GM18508 (cell line): Measurements from ENCODE around the gene EXTL1.

Experiments
- ATAC-seq: cut with Tn5 transposase; IDR thresholded peaks from one replicate; pipeline ENCODE4 v1.9.1; 2021; ENCODE audit warnings: moderate number of reproducible peaks; ENCODE audit not compliant: insufficient read depth, unreplicated experiment

The EXTL1 gene

DNA sequence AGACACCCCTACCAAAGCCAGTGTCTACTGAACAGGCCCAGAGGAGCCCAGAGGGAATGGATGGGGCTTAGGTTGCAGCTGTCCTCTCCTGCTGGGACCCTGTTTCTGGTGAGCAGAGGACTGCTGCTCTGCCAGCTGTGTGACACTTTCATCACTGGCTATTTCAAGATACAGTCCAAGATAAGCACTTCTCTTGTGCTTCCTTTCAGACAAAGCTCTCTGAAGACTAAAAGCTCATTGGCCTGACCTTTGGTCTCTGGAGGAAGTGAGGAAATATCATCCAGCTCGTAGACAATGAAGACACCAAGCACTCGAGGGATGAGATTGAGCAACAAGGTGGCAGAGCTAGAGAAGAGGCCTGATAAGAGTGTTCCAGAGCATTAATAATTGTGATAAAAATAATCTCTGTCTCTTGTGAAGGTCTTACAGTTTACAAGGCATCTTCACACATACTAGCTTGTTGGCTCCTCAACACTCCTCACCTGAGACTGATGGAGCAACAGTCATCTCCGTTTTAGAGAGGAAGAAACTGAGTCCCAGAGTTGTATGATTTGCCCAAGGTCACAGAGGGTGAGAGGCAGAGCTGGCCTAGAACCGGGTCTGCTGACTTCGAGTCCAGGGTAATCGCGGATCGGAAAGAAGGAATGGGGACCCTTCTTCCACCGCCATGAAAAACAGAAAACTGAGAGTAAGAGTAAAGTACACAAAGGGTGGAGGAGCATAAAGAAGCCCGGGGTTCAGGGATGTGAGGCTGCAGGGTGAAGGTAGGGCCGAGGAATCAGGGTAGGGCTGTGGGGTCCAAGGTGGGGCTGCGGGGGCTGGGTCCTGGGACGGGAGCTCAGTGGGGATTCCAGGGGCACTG lies 24.4 kb upstream of the EXTL1 start:
- ATAC-seq: no peak

DNA sequence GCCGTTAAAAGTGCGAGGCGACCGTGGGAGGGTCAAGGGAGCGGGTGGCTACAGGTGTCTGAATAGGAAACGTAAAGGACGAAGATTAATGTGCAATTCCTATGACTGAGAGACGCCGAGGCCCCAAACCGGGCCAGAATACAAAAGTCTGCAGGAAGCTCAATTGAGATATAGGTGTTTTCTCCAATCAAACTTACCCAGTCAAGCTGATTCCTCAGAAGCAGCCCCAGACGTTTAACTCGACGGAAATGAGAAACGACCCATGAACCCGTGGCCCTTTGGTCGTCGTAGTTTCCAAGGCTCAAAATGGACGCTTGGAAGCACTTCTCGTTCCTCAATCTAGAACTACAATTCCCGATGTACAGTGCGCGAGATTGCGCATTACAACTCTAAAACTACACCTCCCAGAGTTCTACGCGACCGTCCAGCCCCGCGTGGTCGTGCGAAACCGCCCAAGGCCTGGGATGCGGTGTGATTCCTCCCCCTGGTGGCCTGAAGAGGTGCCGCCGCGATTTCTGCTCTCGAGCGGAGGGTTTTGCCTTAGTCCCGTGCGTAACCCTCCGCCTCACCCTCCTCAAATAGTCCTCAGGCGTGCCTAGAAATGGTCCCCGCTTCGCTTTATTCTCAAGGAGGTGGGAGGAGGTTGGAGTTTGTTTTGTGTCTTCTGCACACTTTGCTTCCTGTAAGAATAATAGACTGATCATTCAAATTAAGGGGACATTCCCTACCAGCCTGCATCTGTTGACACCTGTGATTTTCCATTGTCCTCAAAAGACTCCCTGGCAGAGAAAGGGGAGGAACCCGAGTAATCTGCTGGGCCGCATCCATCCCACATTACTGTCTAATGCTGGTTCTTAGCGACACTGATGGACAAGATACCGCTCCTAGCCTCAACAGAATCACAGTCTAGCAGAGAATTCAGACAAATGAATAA lies 23.5 kb upstream of the EXTL1 start, which contains the start of gene PAFAH2:
PAFAH2 (minus strand) TSS at position 236 of the 934 bp plus-strand sequence. CDS start 7,247 bp downstream, outside the sequence.
- ATAC-seq: peak; percentile 88

DNA sequence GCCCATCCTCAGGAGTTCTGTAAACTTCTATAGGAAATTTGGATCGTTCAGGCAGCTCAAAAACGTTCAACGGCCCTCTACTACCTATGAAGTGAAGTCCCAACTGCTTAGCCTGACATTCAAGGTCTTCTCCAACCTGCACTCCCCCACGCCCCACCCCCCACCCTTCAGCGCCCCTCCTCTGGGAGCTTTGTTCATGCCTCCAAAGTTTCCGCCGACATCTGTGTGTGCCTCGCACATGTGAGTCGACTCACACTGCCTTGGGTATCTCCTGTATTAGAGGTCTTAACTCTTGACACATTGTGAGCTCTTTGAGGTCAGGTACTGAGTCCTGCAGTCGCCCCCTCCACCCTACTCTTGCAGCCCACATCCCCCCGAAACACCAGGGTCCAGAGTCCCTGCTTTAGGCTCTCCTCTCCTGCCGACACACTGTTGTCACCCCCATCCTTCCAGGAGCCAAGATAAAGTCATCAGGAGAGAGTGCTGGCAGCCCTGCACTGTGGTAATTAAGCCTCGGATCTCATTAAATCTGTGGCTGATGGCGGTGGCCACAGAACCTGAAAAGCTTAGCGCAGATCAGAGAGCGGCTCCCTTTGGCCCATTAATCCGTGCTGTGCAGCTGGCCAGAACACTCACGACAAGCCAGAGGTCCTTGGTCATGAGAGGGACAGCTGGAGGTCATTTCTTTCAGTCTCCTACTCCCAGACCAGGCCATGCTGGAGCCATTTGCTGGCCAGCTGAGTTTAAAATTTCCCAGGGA lies 22.4 kb upstream of the EXTL1 start:
- ATAC-seq: no peak

DNA sequence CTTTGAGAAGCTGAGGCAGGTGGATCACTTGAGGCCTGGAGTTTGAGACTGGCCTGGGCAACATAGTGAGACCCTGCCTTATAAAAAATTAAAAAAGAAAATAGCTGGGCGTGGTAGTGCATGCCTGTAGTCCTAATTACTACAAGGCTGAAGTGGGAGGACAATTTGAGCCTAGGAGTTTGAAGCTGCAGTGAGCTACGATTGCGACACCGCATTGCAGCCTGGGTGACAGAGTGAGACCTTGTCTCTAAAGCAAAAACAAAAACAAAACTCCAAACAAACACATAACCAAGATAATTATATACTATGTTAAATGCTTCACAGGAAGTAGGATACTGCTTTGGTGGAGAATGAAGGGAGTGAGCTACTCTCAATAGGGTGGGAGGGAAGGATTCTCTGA lies 18.3 kb upstream of the EXTL1 start:
- ATAC-seq: no peak

DNA sequence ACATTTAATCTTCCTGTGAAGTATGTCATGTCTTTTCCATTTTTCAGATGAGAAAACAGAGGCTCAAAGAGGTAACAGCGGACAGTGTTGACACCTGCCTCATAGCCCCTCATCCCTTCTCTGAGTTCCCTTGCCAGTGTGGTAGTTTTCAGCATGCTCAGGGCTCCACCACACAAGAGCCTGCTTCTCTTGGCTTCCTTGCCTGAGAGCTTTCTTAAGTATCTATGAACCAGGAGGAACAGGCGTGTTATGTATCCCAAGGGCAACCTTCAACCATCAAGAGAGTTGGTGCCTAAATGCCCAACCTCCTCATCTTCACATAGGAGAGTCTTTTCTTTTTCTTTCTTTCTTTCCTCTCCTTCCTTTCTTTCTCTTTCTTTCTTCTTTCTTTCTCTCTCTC lies 17.8 kb upstream of the EXTL1 start:
- ATAC-seq: no peak

DNA sequence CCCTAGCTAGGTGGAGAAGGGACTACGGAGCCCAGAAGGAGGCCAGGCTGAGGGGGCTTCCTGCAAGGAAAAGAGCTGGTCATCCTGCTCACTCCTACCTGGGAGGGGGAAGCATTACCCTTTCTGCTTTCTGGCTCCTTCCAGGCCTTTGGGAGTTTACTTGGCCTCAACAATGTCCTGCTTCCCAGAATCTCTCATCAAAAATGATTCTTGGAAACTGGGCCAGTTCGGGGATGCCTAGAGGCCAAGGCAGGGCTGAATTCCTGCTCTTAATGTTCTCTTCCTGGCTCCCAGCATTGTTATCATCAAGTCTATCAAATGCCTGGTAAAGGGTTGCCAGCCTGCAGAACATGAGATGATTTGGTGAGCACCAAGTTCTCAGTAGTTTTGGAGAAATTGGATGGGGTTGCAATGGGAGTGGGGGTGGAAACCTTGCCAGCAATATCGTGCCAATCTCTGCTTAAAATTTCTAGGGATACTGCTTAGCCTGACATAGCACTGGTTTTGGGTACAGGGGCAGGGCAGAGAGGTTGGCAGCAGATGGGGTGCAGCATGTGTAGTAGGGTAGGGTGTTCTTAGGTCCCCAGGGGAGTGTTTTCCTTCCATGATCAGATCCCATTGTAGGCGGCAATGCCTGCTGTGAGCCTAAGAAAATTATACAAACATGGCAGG lies 16.0 kb upstream of the EXTL1 start:
- ATAC-seq: no peak

DNA sequence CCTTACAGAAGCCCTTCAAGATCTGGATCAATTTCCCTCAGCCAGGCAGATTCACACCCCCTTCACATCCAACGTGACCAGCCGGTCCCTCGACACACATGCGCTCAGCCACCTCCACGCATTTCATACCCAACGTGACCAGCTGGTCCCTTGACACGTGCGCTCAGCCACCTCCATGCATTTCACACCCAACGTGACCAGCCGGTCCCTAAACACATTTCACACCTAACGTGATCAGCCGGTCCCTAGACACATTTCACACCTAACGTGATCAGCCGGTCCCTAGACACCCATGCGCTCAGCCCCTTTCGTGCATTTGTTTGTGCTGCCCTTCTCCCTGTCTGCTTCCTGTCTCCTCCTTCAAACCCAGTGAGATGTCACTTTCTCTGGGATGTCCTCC lies 14.9 kb upstream of the EXTL1 start:
- ATAC-seq: no peak

DNA sequence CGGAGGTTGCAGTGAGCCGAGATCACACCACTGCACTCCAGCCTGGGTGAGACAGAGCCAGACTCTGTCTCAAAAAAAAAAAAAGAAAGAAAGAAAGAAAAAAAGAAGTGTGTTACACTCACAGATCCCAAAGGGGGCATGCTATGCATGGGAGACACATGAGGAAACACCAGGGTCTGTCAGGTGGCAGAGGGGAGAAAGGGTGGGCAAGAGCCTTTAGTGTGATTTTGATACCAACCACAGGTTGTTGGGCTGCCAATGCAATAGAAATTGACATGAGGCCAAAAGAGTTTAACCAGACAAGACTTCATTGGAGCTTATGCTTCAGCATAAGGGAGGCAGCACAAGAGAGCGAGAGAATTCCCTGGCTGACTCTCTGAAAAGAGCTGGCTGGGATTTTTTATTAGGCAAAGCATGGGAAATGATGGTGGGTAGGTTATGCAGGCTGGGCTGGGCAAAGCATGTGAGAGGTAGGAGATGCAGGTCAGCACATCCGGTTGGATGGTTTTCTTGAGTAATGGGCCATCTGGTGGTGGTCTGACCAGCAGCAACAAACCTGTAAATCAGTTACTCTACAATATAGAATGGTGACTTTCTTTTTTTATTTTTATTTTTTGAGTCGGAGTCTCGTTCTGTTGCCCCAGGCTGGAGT lies 11.7 kb upstream of the EXTL1 start:
- ATAC-seq: no peak

DNA sequence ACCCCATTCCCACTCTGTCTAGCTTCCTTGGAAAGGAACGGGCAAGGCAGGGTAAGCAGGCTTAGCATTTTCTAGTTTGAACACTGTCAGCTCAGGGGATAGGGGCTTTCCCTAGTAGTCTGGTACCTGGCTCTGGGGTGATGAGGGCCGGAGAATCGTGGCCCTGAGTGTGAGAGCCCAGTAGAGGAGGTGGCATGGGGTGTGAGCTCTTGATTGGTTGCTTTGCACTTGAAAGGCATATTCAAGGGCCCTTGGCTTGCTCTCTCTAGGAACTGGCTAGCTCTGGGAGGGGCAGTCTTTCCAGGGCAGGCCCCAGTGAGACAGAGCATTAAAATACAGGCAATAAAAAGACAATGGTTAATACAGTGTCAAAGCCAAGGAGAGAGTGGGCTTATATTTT lies 10.8 kb upstream of the EXTL1 start:
- no peak for ATAC-seq

DNA sequence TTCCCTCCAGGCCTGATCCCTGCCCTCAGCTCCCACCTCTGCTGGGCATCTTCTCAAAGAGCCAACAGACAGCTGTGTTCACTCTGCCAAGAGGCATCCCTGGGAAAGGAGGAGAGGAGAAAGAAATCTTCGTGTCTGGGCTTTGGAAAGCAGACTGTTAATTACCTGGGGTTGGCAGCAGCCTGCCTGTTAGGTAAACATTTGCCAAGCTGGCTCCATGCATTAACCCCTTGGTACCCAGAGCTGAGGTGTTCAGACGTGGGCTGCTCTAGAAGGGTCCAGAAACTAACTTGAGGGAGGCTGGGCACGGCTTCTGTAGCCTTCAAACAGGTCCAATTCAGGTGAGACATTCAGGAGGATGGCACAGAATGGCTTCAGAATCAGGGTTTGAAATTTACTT lies 8.7 kb upstream of the EXTL1 start:
- no peak for ATAC-seq

DNA sequence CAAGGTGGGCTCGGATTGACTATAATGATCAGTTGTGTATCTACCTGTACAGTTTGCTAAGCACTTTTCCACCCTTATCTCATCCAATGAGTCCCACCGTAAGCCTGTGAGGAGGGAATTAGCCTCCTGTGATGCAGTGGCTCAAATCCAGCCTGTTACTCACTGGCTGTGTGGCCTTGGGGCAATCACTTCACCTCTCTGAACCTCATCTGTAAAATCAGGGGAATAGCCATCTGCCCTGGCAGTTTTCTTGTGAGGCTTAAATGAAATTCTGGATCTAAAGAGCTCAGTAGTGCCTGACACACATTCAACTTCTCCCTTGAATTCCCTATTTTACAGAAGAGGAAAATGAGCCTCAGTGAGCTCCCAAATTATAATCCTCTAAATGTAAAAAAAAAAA lies 7.4 kb upstream of the EXTL1 start:
- ATAC-seq: no peak

DNA sequence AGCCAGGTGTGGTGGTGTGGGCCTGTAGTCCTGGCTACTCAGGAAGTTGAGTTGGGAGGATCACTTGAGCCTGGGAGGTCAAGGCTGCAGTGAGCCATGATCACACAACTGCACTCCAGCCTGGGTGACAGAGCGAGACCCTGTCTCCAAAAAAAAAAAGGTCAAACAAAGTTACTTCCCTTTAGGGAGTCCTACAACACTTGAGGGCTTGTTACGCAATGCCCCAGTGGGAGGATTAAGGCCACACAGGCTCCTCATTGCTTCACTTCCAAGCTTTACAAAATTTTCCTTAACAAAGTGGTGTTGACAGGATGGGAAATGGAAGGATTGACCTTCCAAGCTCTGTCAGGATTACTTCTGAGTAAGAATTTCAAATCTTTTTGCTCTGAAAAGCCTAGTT lies 6.2 kb upstream of the EXTL1 start:
- no peak for ATAC-seq

DNA sequence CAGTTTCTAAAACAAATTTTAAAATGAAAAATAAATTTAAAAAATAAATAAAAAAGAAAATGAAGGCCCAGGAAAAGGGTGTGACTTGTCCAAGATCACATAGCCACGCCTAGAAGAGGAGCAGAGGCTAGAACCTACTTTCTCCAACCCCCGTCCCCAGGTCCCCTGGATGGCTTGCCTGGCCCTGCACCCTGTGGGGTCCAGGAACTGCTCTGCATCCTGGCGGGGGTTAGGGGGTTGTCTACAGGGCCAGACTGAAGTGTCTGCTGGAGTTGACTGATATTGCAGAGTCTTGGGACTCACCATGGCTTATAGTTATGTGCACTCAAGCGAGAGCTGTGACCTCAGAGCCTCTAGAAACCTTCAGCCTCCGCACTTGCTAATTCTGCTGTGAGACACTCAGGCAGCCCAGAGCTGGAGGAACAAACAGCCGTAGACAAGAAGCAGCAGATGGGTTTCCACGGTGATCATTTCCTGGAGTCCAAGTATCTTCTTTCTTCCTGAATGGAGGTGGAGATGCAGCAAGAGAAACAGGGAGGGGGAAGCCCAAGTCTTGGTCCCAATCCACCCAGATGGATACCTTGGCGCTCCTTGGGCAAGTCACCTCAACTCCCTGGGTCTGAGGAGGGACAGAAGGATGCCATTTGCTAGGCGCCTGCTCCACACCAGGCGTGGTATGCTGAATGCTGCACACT lies 5.2 kb upstream of the EXTL1 start:
- ATAC-seq: no peak

DNA sequence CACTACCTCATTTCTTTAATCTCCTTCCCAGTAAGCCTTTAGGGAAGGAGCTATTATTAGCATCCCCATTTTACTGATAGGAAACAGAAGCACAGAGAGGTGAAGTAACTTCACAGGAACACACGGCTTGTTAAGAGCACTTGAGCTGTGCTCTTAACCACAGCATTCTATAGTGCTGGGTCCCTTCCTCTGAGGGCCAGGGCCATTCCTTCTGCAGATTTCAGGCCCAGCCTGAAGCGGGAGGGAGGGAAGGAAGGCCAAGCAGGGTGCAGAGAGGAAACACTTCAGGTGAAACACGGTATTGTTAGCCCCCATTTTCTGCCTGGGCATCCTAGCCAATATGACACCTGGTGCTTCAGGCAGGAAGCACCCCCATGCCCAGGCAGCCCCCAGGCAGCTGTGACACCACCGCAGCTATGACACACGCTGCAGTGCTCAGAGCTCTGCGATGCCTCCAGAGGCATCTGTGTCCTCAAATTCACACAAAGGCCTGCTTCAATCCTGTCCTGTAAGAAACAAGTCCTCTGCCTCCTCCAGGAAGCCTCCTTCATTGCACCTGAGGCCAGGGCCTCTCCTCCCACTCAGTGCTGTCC lies 4.5 kb upstream of the EXTL1 start:
- no peak for ATAC-seq

DNA sequence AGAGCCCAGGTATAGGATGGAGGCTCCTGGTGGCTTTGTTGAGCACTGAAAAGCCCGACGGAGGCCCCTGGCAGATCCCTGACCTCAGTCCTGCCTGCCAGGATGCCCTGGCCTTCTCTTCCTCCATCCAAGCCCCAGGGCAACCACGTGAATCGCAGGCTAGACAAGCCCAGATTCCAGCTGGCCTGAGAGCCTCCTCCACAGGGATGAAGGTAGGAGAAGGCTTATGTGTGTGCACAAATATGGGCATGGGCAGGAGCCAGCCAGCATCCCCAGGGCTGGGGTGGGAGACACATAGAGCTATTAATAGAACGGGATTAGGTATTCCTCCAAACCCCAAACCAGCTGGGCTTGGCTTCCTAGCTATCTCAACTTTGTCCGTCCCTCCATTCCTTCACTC lies 4.0 kb upstream of the EXTL1 start:
- no peak for ATAC-seq

DNA sequence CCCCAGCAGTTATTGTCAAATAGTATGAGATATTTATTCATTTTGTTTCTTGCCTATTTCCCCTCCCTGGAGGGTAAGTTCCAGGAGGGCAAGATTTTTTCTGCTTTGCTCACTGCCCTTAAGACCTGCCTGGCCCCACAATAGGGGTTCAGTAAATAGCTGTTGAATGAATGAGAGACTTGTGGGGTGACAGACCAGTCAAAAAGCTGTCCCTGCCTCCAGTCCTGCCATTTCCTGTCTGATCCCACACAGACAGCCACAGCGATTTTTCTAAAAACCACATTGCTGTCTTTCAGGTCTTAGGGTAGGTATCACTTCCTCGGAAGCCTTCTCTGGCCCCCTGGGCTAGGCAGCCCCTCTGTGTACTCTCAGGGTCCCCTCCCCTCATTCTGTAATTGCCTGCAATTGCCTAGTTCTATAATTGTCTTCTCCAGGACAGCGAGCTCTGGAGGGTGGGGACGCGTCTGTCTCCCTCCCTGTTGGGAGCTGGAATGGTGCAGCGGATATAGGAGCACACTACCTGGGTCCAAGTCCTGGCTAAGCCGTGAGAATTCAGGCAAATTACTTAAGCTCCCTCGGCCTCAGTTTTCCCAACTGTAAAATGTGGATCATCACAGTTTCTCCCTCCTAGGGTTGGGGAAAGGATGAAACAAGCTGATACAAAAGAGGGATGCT lies 1.8 kb upstream of the EXTL1 start:
- ATAC-seq: no peak

DNA sequence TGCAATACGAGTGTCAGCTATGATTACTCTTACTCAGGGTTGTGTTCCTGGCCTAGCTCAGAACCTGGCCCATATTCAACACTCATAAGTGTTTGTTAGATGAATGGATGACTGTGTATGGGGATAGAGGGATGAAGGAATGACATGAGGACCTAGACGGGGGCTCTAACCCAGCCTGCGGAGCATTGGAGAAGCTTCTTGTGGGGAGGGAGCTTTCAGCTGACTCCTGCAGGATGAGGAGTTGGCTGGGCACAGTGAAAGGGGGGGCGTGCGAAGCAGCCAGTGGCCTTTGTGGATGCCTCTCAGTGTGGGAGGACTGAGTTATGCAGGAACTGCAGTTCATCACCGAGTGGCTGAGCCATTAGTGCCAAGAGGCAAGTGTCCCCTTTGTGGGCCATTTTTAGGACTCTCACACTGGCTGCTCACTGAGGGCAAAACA lies 1.2 kb upstream of the EXTL1 start:
- ATAC-seq: no peak
